GM23248 (cell line): ENCODE data around the gene F5.

Experiments used
- EZH2 ChIP-seq: fragments of 200-600 bp; sonication (generic); IDR thresholded peaks from 2 replicates; pipeline ENCODE4 v1.6.1; 2018; ENCODE audit warnings: antibody characterized with exemption, mild to moderate bottlenecking; ENCODE audit not compliant: insufficient read depth, poor library complexity, severe bottlenecking
- EZH2phosphoT487 ChIP-seq: fragments of 200-600 bp; sonication (generic); IDR thresholded peaks from 2 replicates; pipeline ENCODE4 v1.6.1; 2018; ENCODE audit warnings: antibody characterized with exemption, moderate library complexity, mild to moderate bottlenecking, low read depth; ENCODE audit not compliant: insufficient read depth

- no peak for TF ChIP-seq EZH2phosphoT487
- TF ChIP-seq EZH2 = no peak
Measured at GRCh38 chr1:169483500-169483966, 102.7 kb downstream of the F5 start.
